ENCODE results near the gene FLCN.

The FLCN gene

DNA sequence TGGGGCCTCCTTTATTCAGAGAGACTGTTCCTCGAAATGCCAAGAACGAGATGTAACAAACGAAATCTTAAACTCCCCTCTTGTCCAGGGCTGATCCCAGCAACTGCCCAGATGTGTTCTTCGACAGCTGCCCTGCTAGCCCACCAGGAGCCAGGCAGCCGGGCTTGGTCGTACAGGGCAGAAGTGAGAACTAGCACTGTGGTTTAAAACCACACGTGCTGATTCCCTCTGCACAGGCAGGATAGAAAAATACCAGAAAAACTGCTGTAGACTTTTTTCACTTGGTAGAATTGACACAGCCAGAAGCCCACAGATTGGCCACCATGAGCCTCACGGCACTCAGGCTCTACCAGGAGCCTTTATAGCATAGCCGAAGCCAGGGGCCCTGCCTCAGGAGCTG is 64.0 kb downstream of the FLCN start:
- Mint-ChIP-seq H3K36me3 (peaks cover 86% of the 10 kb centered on the region), H3K9me3 (no peaks in the 10 kb centered on the region), H3K4me3 (no peak overlapping the region), H3K27ac (peak overlapping the region; percentile 78), H3K4me1 (peaks cover 73% of the 10 kb centered on the region)
- DNase-seq (ENCODE audit: low spot score in 2 of 2) = no peak
- ATAC-seq = peak; percentile 56

DNA sequence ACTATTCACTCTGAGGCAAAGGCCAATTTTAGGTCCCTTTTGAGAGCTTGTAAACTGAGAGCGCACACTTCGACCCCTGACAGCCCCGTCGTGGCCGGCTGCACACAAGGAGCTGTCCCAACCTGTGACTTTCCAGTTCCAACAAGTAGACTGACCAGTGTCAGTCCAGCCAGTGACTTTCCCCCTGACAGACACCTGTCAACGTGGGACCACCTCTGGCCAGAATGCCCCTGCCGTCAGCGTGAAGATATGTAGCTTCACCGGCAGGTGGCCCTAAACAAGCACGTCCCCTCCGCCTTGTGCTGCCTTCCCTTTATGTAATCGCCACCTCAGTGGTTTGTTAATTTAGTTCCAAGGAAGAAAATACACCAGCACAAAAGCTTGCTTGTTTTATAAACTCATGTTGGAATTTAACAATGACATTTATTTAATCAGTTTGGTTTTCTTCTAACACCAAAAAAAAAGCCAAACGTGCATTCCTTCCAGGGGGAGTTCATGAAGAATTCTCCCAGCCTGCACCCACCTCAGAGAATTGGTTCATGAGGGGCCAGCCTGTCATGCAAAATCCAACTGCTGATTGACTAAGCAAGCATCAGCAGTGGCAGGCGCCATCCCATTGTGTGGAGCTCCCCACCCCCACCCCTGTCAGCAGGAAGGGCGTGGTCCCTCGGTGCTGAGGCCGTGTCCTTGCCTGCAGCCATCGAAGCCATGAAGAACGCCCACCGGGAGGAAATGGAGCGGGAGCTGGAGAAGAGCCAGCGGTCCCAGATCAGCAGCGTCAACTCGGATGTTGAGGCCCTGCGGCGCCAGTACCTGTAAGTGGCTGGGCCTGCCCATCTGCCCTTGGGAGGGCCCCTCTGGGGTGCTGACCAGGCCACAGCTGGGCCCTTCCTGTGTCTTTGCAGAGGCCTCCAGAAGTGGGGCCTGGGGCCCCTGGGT is 64.7 kb downstream of the FLCN start:
- no peak for ATAC-seq

DNA sequence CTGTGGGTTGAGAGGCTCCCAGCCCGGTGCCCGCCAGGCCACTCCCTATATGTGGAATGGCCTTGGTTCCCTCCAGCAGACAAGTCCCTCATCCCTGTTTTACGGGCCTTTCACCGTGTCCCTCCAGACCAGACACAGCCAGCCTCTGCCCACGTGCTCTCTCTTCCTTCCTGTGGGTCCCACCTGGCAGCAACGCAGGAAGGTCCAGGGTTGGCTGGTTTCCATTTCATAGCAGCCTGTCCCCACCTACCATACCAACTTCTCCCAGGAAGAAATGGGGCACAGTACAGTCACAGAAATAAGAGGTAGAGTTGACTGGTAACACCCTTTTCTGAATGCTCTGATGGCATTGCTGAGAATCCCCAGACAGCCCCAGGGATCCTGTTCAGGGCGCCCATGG is 65.8 kb downstream of the FLCN start:
- no peak for DNase-seq (ENCODE audit: low spot score in 2 of 2)
- H3K36me3 Mint-ChIP-seq = peaks cover 82% of the 10 kb centered on the region
- no peak for ATAC-seq
- H3K27ac Mint-ChIP-seq = peak overlapping the region; percentile 78
- no peaks in the 10 kb centered on the region for H3K9me3 Mint-ChIP-seq
- no peak overlapping the region for H3K4me3 Mint-ChIP-seq
- H3K4me1 Mint-ChIP-seq = peaks cover 66% of the 10 kb centered on the region

More for the DNA sequence above, 64.7 kb downstream of the FLCN start:
- peaks cover 82% of the 10 kb centered on the region for H3K36me3 Mint-ChIP-seq
- no peaks in the 10 kb centered on the region for H3K9me3 Mint-ChIP-seq
- peak overlapping the region; percentile 78 for H3K27ac Mint-ChIP-seq
- DNase-seq (ENCODE audit: low spot score in 2 of 2) = no peak
- peaks cover 73% of the 10 kb centered on the region for H3K4me1 Mint-ChIP-seq
- H3K4me3 Mint-ChIP-seq = no peak overlapping the region

DNA sequence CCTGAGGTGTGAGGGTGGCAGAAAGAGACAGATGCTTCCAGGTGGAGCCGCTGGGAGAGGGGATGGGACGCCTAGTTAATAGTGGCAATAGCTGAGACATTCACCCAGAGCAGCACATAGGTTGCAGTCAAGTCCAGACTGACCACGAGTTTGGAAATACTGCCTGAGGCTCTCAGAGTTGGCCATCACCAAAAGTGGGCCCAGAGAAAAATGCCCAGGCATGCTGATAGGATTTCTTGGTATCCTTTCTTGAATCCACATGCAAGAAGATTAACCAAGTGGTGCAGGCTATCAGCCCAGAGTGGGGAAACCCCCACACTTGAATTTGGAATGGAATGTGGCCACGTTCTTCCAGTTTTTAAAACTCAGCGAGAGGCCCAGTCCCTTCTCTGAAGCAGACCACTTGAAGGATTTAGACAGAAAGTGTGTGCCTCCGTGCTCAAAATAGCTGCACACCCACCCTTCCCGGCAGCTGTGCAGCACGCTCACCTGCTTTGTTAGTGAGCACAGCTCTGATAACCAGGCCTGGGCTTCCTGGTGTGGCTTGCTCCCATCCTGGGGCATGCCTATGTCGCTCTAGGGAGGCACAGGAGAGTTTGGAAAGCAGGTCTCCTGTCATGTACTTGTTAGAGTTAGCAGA is 66.5 kb downstream of the FLCN start:
- Mint-ChIP-seq H3K4me3 (no peak overlapping the region), H3K36me3 (peaks cover 82% of the 10 kb centered on the region), H3K4me1 (peaks cover 61% of the 10 kb centered on the region), H3K9me3 (no peaks in the 10 kb centered on the region), H3K27ac (peak overlapping the region; percentile 78)
- DNase-seq (ENCODE audit: low spot score in 2 of 2) (no peak), ATAC-seq (no peak)

DNA sequence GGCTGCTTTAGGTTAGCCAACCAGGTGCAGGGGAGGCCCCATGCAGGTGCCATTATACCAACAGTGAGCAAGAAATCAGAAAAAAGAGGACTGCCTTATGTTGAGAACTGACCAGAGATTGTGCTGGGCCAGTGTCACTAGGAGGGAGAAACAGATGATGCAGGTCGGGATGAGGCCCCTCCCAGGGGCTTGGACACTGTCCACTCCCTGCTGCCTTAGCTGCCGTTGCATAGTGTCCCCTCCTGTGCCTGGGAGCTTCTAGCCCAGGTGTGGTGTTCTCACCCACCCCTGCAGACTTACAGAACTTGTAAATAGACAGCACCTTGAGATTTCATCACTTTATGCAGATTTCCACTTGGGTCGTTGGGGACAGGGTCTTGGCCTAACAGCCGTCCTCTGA is 67.6 kb downstream of the FLCN start:
- Mint-ChIP-seq H3K36me3 (peaks cover 82% of the 10 kb centered on the region), H3K27ac (peak overlapping the region; percentile 74), H3K4me1 (peaks cover 67% of the 10 kb centered on the region), H3K9me3 (no peaks in the 10 kb centered on the region), H3K4me3 (no peak overlapping the region)
- ATAC-seq (no peak), DNase-seq (ENCODE audit: low spot score in 2 of 2) (no peak)

DNA sequence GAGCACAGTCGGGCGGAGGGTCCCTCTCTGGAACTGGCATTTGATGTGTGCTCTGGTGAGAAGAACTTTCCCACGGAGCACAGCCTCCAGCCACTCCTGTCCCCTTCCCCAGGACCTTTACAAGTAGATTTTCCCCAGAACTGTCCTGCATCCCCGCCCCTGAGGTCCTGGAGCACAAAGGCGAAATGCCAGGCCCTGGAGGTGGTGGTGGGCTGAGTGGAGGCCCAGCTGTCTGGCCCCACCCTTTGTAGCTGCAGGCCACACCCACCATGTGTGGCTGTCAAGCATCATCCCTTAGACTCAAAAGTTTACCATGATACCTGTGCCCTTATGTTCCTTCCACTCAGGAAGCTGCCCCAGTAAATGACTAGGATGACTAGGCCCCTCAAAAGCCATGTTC is 68.6 kb downstream of the FLCN start:
- peaks cover 62% of the 10 kb centered on the region for H3K4me1 Mint-ChIP-seq
- DNase-seq (ENCODE audit: low spot score in 2 of 2) (no peak), ATAC-seq (no peak)
- H3K9me3 Mint-ChIP-seq = no peaks in the 10 kb centered on the region
- H3K27ac Mint-ChIP-seq = peak overlapping the region; percentile 74
- no peak overlapping the region for H3K4me3 Mint-ChIP-seq
- peaks cover 82% of the 10 kb centered on the region for H3K36me3 Mint-ChIP-seq

DNA sequence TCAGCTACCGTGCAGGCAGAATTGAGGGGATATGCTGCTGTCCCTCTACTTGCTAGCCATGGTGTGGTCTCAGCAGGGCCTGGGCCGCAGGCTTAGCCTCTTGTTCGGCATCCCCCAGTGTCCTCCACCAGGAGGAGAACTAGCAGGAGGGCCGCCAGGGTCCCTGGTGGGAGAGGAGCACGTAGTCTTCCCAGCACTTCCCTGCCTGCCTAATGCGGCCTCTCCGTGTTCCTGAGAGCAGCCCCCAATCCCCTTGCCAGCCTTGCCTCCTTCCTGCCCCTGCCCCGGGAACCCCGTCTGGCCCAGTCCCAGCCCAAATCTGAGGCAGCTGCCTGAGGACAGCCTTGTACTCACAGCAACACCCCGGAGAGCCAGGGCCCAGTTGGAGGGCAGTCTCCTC is 69.0 kb downstream of the FLCN start:
- ATAC-seq (no peak), DNase-seq (ENCODE audit: low spot score in 2 of 2) (no peak)
- no peaks in the 10 kb centered on the region for H3K9me3 Mint-ChIP-seq
- H3K4me1 Mint-ChIP-seq = peaks cover 58% of the 10 kb centered on the region
- H3K36me3 Mint-ChIP-seq = peaks cover 82% of the 10 kb centered on the region
- peak overlapping the region; percentile 74 for H3K27ac Mint-ChIP-seq
- no peak overlapping the region for H3K4me3 Mint-ChIP-seq

DNA sequence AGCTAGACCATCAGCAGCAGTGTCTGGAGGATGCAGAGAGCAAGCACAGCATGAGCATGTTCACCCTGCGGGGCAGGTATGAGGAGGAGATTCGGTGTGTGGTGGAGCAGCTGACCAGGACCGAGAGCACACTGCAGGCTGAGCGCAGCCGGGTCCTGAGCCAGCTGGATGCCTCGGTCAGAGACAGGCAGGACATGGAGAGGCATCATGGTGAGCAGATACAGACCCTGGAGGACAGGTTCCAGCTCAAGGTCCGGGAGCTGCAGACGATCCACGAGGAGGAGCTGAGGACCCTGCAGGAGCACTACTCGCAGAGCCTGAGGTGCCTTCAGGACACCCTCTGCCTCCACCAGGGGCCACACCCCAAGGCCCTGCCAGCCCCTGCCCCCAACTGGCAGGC is 69.6 kb downstream of the FLCN start:
- Mint-ChIP-seq H3K27ac (peak overlapping the region; percentile 86), H3K36me3 (peaks cover 82% of the 10 kb centered on the region), H3K4me1 (peaks cover 52% of the 10 kb centered on the region), H3K4me3 (no peak overlapping the region), H3K9me3 (no peaks in the 10 kb centered on the region)
- ATAC-seq = no peak
- no peak for DNase-seq (ENCODE audit: low spot score in 2 of 2)

DNA sequence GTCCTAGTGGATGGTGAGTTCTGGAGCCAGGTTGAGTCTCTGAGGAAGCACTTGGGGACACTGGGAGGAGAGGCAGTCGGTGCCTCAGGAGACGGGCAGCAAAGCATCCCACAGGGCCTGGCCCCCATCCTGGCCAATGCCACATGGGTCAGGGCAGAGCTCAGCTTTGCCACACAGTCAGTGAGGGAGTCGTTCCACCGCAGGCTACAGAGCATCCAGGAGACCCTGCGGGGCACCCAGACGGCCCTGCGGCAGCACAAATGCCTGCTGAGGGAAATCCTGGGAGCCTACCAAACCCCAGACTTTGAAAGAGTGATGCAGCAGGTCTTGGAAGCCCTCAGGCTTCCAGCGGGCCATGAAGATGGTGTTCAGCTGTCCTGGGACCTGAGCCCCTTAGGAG is 70.5 kb downstream of the FLCN start:
- Mint-ChIP-seq H3K4me3 (no peak overlapping the region), H3K27ac (peak overlapping the region; percentile 86), H3K4me1 (peaks cover 46% of the 10 kb centered on the region), H3K9me3 (no peaks in the 10 kb centered on the region), H3K36me3 (peaks cover 79% of the 10 kb centered on the region)
- DNase-seq (ENCODE audit: low spot score in 2 of 2) = no peak
- ATAC-seq = no peak

DNA sequence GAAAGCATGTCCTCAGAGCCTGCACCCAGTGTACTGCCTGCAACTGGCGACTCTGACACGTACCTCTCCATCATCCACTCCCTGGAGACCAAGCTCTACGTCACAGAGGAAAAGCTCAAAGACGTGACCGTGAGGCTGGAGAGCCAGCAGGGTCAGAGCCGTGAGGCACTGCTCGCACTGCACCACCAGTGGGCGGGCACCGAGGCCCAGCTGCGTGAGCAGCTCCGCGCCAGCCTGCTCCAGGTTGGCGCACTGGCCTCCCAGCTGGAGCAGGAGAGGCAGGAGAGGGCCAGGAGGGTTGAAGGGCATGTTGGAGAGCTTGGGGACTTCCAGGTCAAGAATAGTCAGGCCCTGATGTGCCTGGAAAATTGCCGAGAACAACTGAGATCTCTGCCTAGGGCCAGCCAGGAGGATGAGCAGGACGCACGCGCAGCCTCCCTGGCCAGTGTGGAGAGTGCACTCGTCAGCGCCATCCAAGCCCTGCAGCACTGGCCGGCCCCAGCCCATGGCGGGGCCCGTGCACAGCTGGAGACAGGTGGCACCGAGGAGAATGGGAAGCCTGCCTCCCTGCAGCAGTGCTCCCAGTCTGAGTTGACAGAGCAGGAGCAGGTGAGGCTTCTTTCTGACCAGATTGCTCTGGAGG is 71.2 kb downstream of the FLCN start:
- H3K4me3 Mint-ChIP-seq = no peak overlapping the region
- H3K36me3 Mint-ChIP-seq = peaks cover 79% of the 10 kb centered on the region
- peaks cover 39% of the 10 kb centered on the region for H3K4me1 Mint-ChIP-seq
- H3K9me3 Mint-ChIP-seq = no peaks in the 10 kb centered on the region
- no peak for ATAC-seq
- peak overlapping the region; percentile 90 for H3K27ac Mint-ChIP-seq
- DNase-seq (ENCODE audit: low spot score in 2 of 2) = no peak

DNA sequence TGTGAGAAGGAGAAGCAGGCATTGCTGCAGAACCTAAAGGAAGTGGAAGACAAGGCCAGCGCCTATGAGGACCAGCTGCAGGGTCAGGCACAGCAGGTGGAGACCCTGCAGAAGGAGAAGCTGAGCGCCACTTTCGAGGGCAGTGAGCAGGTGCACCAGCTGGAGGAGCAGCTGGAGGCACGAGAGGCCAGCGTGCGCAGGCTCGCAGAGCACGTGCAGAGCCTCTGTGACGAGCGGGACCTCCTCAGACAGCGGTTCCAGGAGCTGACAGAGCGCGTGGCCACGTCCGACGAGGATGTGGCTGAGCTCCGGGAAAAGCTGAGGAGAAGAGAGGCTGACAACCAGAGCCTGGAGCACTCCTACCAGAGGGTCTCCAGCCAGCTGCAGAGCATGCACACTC is 72.3 kb downstream of the FLCN start:
- peaks cover 28% of the 10 kb centered on the region for H3K4me1 Mint-ChIP-seq
- H3K9me3 Mint-ChIP-seq = no peaks in the 10 kb centered on the region
- H3K27ac Mint-ChIP-seq = peak overlapping the region; percentile 90
- H3K36me3 Mint-ChIP-seq = peaks cover 88% of the 10 kb centered on the region
- no peak overlapping the region for H3K4me3 Mint-ChIP-seq
- no peak for DNase-seq (ENCODE audit: low spot score in 2 of 2)
- ATAC-seq = no peak

DNA sequence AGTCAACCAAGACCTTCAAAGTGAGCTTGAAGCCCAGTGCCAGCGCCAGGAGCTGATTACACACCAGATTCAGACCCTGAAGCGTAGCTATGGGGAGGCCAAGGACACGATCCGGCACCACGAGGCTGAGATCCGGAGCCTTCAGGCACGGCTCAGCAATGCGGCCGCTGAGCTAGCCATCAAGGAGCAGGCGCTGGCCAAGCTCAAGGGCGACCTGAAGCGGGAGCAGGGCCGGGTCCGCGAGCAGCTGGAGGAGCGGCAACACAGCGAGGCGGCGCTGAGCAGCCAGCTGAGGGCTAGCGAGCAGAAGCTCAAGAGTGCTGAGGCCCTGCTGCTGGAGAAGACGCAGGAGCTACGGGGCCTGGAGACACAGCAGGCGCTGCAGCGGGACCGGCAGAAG is 72.8 kb downstream of the FLCN start:
- Mint-ChIP-seq H3K4me3 (no peak overlapping the region), H3K9me3 (no peaks in the 10 kb centered on the region), H3K4me1 (peaks cover 23% of the 10 kb centered on the region), H3K36me3 (peaks cover 91% of the 10 kb centered on the region), H3K27ac (peak overlapping the region; percentile 93)
- ATAC-seq (no peak), DNase-seq (ENCODE audit: low spot score in 2 of 2) (no peak)

All from stimulated activated effector memory CD8-positive, alpha-beta T cell treated with anti-CD3 and anti-CD28 coated beads, Interleukin-12 subunit alpha, Interleukin-12 subunit beta, amount 100 ng/mL, for 72 hours (primary cell).